HL-60 (cell line): ENCODE measurements around the gene TNNT2.

ENCODE experiments used
- DNase-seq, 2 experiments: peaks; one replicate each; pipeline ENCODE4 v3.0.0-alpha.2; 2010 to 2020; ENCODE audit warnings: low read depth in 1 of 2, low spot score in 1 of 2
- H3K27ac ChIP-seq: fragments of 250-450 bp; sonication (Bioruptor Pico); replicated peaks from 2 replicates; pipeline ENCODE4 v1.5.1; 2020; ENCODE audit warnings: mild to moderate bottlenecking, moderate library complexity
- H3K27me3 ChIP-seq: fragments of 250-450 bp; sonication (Bioruptor Pico); 2 replicates; pipeline ENCODE4 v1.5.1; 2021; ENCODE audit warnings: mild to moderate bottlenecking, moderate library complexity; ENCODE audit not compliant: insufficient read depth, poor library complexity, severe bottlenecking
- H3K4me3 ChIP-seq: replicated peaks from 2 replicates; pipeline ENCODE4 v1.5.1; 2011; ENCODE audit warnings: mild to moderate bottlenecking, control low read depth, low read length; ENCODE audit not compliant: insufficient read depth
- CTCF ChIP-seq: IDR thresholded peaks from one replicate; pipeline ENCODE4 v1.5.1; 2011; ENCODE audit warnings: low read length, control low read depth, inconsistent platforms; ENCODE audit not compliant: insufficient read depth
- GABPA ChIP-seq: IDR thresholded peaks from 2 replicates; pipeline ENCODE4 v1.6.1; 2012; ENCODE audit warnings: low read depth
- POLR2AphosphoS5 ChIP-seq: IDR thresholded peaks from 2 replicates; pipeline ENCODE4 v1.6.1; 2012; ENCODE audit warnings: low read depth
- REST ChIP-seq: IDR thresholded peaks from 2 replicates; pipeline ENCODE4 v1.6.1; 2012; ENCODE audit warnings: low read depth; ENCODE audit not compliant: insufficient replicate concordance
- SPI1 ChIP-seq: IDR thresholded peaks from 2 replicates; pipeline ENCODE4 v1.6.1; 2012; ENCODE audit warnings: low read depth, mild to moderate bottlenecking, borderline replicate concordance

Gene TNNT2

GRCh38 chr1:201400212-201400851 lies 22.9 kb upstream of the TNNT2 start:
- DNase-seq = no peak
- peaks cover 20% of the 10 kb centered on the region for H3K27me3 ChIP-seq
- TF ChIP-seq REST (no peak), POLR2AphosphoS5 (no peak), CTCF (no peak), GABPA (no peak), SPI1 (no peak)
- no peak overlapping the region for H3K4me3 ChIP-seq
- no peak overlapping the region for H3K27ac ChIP-seq

GRCh38 chr1:201399352-201400126 lies 22.1 kb upstream of the TNNT2 start:
- Histone ChIP-seq H3K4me3 (no peak overlapping the region), H3K27ac (no peak overlapping the region), H3K27me3 (peaks cover 20% of the 10 kb centered on the region)
- no peak for DNase-seq
- TF ChIP-seq POLR2AphosphoS5 = no peak
- no peak for TF ChIP-seq CTCF
- TF ChIP-seq GABPA = no peak
- no peak for TF ChIP-seq SPI1
- TF ChIP-seq REST = no peak

GRCh38 chr1:201399018-201399351 lies 21.5 kb upstream of the TNNT2 start, which contains the start of gene LAD1:
Gene LAD1 (minus strand): TSS chr1:201399324. CDS start chr1:201399306, 18 bp downstream.
- H3K27ac ChIP-seq = no peak within 1 kb of the TSS
- TF ChIP-seq POLR2AphosphoS5 (no peak), CTCF (no peak), GABPA (no peak), REST (no peak), SPI1 (no peak)
- no peak within 1 kb of the TSS for H3K4me3 ChIP-seq
- H3K27me3 ChIP-seq = peaks cover 20% of the 10 kb centered on the region
- DNase-seq = no peak
